Esophagus muscularis mucosa (tissue), 4 donors: Measurements from ENCODE around the gene RAB34. TPM values are rescaled to one million over a fixed set of nuclear protein-coding genes. Genes with fewer than 3 reads are reported as not detected.

ENCODE experiments used
- DNase-seq: peaks from one replicate; pipeline ENCODE4 v3.0.0-alpha.2; 2017; ENCODE audit errors: extremely low spot score
- H3K27ac ChIP-seq, 4 donors: fragments of 200-600 bp; sonication (generic); replicated peaks in 1 of 4; 1 replicate in 3 of 4; 2 replicates in 1 of 4; pipeline ENCODE4 v1.5.1; 2016 to 2019; ENCODE audit warnings: mild to moderate bottlenecking in 1 of 4
- H3K27me3 ChIP-seq, 4 donors: fragments of 200-600 bp; sonication (generic); one replicate each; pipeline versions ENCODE4 v1.5.1 to v1.6.0; 2016 to 2019
- H3K36me3 ChIP-seq, 4 donors: fragments of 200-600 bp; sonication (generic); one replicate each; pipeline ENCODE4 v1.5.1; 2016 to 2019
- H3K4me1 ChIP-seq, 4 donors: fragments of 200-600 bp; sonication (generic); one replicate each; pipeline ENCODE4 v1.5.1; 2016 to 2019
- H3K4me3 ChIP-seq, 4 donors: fragments of 200-600 bp; sonication (generic); 1 replicate in 2 of 4; 2 replicates in 2 of 4; pipeline ENCODE4 v1.5.1; 2016 to 2019; ENCODE audit warnings: mild to moderate bottlenecking in 4 of 4, moderate library complexity in 1 of 4
- H3K9me3 ChIP-seq, 4 donors: fragments of 200-600 bp; sonication (generic); 1 replicate in 3 of 4; 2 replicates in 1 of 4; pipeline ENCODE4 v1.5.1; 2016 to 2019
- EP300 ChIP-seq: sonication (generic); formaldehyde crosslinking; IDR thresholded peaks from one replicate; pipeline ENCODE4 v1.6.1; 2017; ENCODE audit warnings: antibody characterized with exemption
- POLR2A ChIP-seq: fragments of 450-650 bp; IDR thresholded peaks from one replicate; pipeline ENCODE4 v1.6.1; 2017; ENCODE audit warnings: antibody characterized with exemption, moderate library complexity, mild to moderate bottlenecking, low read depth
- POLR2AphosphoS5 ChIP-seq, 2 donors: sonication (generic); formaldehyde crosslinking; IDR thresholded peaks; one replicate each; pipeline ENCODE4 v1.6.1; 2017; ENCODE audit warnings: antibody characterized with exemption in 2 of 2
- WGBS: methylation state at CpG from one replicate; pipeline ENCODE4 v1.1.5; 2018; 5-methylcytosine and 5-hydroxymethylcytosine counted together
- intact Hi-C: fragments of 100-400 bp; cut with DNase I; formaldehyde crosslinking; loops from one replicate; pipeline ENCODE4 v1.15.1; 2023
- total RNA-seq, 4 donors: library from RNA; depleted of rRNA; stranded (reverse); fragments of >200 nt; gene quantifications; one replicate each; pipeline versions ENCODE4 v1.1.0 to v1.2.1, GENCODE V29; 2016
- TF ChIP-seq, protein P1 (sequence below), 3 experiments: fragments of 200-600 bp in 2 of 3; fragments of 450-650 bp in 1 of 3; sonication (generic) in 2 of 3; IDR thresholded peaks; one replicate each; pipeline ENCODE4 v1.5.1; 2017 to 2019; ENCODE audit warnings: antibody characterized with exemption in 3 of 3, mild to moderate bottlenecking in 2 of 3, moderate library complexity in 1 of 3

Gene RAB34
- total RNA-seq, 4 donors from 2014 or later, result 147 to 216 (median 202) TPM

DNA sequence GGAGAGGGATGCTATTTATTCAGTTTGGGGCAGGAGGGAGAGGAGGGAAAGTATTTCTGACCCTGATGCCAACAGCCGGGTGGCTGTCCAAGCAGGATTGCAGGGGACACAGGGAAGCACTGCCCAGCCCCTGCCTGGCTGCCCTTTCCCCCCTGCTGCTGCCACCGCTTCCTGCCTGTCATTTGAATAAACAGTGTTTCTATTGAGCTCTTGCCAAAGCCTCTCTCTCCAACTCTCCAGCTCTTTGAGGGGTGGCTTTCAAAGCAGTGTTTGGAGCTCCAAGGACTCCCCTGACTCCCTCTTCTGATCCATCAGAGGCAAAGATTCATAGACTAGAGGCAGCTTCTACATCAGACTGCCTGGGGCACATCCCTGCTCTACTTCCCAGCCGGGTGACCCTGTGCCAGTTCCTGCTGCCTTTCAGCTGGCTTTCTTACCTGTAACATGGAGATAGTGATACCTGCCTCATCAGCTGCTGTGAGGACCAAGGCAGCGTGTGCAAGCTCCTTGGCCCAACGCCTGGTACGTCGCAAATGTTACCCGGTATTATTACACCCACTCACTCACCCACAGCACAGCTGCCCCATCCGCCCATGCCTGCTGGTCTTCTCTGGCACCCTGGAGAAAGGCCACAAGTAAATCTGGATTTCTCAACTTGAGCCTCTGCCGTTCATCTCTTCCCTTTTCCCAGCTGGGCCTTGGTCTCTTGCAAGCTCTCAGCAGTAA, 15.5 kb downstream of the RAB34 start:
- WGBS, result 73% methylated on average over 10 of the region's 10 CpGs
- DNase-seq, result no peak
- H3K36me3 ChIP-seq, result peaks cover 61 to 79% (median 75%) of the 10 kb centered on the region in 4 donors
- no peaks in the 10 kb centered on the region for H3K4me1 ChIP-seq
- no peaks in the 10 kb centered on the region for H3K27me3 ChIP-seq
- H3K9me3 ChIP-seq, result no peaks in the 10 kb centered on the region
- intact Hi-C loops, result no loop called here
- H3K4me3 ChIP-seq, result no peak overlapping the region
- no peak overlapping the region for H3K27ac ChIP-seq
- TF ChIP-seq EP300, result no peak
- no peak for TF ChIP-seq POLR2AphosphoS5 (IDR thresholded peaks at IDR 0.05)
- TF ChIP-seq, protein P1, sequence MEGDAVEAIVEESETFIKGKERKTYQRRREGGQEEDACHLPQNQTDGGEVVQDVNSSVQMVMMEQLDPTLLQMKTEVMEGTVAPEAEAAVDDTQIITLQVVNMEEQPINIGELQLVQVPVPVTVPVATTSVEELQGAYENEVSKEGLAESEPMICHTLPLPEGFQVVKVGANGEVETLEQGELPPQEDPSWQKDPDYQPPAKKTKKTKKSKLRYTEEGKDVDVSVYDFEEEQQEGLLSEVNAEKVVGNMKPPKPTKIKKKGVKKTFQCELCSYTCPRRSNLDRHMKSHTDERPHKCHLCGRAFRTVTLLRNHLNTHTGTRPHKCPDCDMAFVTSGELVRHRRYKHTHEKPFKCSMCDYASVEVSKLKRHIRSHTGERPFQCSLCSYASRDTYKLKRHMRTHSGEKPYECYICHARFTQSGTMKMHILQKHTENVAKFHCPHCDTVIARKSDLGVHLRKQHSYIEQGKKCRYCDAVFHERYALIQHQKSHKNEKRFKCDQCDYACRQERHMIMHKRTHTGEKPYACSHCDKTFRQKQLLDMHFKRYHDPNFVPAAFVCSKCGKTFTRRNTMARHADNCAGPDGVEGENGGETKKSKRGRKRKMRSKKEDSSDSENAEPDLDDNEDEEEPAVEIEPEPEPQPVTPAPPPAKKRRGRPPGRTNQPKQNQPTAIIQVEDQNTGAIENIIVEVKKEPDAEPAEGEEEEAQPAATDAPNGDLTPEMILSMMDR (IDR thresholded peaks at IDR 0.05), result no peak
- TF ChIP-seq POLR2A, result no peak

DNA sequence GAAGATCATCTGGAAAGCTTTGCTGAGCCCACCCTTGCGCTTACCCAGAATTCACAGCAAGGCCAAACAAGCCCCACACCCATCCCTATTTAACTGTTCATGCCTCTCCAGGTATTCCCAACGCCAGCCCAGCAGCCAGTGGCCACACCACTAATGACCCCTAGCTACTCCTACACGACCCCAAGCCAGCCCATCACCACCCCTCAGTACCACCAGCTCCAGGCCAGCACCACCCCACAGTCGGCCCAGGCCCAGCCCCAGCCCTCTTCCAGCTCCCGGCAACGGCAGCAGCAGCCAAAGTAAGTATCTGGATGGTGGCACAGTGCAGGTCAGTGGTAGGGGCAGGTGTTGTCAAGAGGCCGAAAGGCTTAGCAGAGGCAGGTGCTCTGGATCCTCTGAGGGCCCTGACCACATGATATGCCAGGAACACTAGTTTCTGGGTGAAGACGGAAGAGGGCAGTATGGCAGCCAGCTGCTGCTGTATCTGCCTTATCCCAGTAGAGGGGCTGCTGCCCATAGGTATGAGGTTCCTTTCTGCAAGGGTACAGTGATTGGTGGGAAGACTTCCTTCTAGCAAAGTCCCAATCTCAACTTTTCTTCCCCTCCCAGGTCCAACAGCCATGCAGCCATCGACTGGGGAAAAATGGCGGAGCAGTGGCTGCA, 16.7 kb downstream of the RAB34 start:
- intact Hi-C loops, result no loop called here
- Histone ChIP-seq H3K4me3 (no peak overlapping the region), H3K4me1 (no peaks in the 10 kb centered on the region), H3K27me3 (no peaks in the 10 kb centered on the region), H3K36me3 (peaks cover 73 to 91% (median 87%) of the 10 kb centered on the region in 4 donors), H3K27ac (no peak overlapping the region), H3K9me3 (no peaks in the 10 kb centered on the region)
- 86% methylated on average over 9 of the region's 10 CpGs for WGBS
- DNase-seq, result no peak
- TF ChIP-seq POLR2AphosphoS5 (IDR thresholded peaks at IDR 0.05) (no peak), EP300 (no peak), POLR2A (no peak)
- TF ChIP-seq, protein P1 (IDR thresholded peaks at IDR 0.05), result no peak

DNA sequence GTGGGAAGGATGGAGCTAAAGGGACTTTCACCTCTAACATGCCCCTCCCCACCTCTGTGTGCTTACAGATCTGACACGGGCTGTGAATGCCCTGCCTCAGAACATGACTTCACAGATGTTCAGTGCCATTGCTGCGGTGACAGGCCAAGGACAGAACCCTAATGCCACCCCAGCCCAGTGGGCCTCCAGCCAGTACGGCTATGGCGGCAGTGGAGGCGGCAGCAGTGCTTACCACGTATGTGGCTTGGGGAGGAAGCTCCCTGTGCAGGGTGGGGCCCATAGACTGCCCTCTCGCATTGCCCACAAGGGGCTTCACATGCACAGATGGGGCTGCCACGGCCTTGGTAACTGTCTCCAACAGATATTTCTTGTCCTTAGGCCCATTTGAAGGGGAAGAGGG, 17.4 kb downstream of the RAB34 start:
- Histone ChIP-seq H3K36me3 (peaks cover 80 to 98% (median 94%) of the 10 kb centered on the region in 4 donors), H3K9me3 (no peaks in the 10 kb centered on the region), H3K27me3 (no peaks in the 10 kb centered on the region), H3K4me3 (no peak overlapping the region), H3K27ac (no peak overlapping the region), H3K4me1 (no peaks in the 10 kb centered on the region)
- DNase-seq, result no peak
- 85% methylated on average over 7 of the region's 8 CpGs for WGBS
- TF ChIP-seq EP300, result no peak
- TF ChIP-seq, protein P1 (IDR thresholded peaks at IDR 0.05), result no peak
- TF ChIP-seq POLR2AphosphoS5 (IDR thresholded peaks at IDR 0.05), result no peak
- TF ChIP-seq POLR2A, result no peak
- intact Hi-C loops, result no loop called here

DNA sequence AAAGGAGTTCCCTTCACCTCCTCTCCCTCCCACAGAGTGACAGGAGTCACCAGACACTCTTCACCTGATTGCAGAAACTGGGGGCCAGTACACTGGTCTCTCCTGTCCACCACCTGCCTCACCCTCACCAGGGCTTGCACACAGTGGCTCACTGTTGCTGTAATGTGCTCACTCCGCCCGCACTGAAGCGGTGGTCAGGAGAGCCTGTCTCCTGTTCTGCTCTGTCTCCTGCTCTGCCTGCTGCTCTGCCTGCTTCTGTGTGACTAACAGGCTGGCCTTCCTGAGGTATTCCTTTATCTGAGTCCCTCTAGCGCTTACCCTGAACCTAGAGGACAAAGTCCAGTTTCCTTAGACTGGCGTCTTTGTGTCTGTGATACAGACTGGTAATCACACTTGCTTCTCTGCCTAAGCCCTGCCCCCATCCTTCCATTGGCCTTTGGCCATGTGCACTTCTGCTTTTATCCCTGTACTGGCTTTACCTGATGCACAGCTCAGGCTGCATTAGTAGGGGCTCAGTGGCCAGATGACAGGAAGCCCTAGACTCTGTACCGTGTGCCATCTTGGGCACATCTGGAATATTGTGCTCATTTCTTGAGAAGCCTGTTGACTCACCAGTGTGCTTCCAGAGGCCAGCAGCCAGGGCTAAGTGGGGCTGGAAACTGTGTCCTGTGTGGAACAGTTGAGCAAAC, 19.3 kb downstream of the RAB34 start:
- DNase-seq, result no peak
- intact Hi-C loops, result no loop called here
- Histone ChIP-seq H3K4me1 (no peaks in the 10 kb centered on the region), H3K4me3 (no peak overlapping the region), H3K9me3 (no peaks in the 10 kb centered on the region), H3K36me3 (peaks cover 98 to 100% (median 100%) of the 10 kb centered on the region in 4 donors), H3K27me3 (no peaks in the 10 kb centered on the region), H3K27ac (no peak overlapping the region)
- TF ChIP-seq, protein P1 (IDR thresholded peaks at IDR 0.05), result no peak
- TF ChIP-seq EP300 (no peak), POLR2AphosphoS5 (IDR thresholded peaks at IDR 0.05) (no peak), POLR2A (no peak)
- WGBS, result 96% methylated on average over 6 of the region's 6 CpGs
